Embryonic facial prominence (tissue), 1 donor: ENCODE measurements around the gene B3GNT3.
A peak's percentile ranks its signal among the peaks of the same experiment; 100 is the strongest.

Experiments
- DNase-seq: peaks from one replicate; pipeline ENCODE4 v3.0.0-alpha.2; 2016; ENCODE audit errors: extremely low spot score

The B3GNT3 gene

GRCh38 chr19:17859533-17860330 lies 64.8 kb downstream of the B3GNT3 start, which contains the start of gene RPL18A:
RPL18A (plus strand) TSS chr19:17859910; CDS start chr19:17859957, 47 bp downstream.
- peak; percentile 99 for DNase-seq

- DNase-seq = no peak
Measured at GRCh38 chr19:17860331-17860992, 65.5 kb downstream of the B3GNT3 start.

GRCh38 chr19:17860993-17861360 lies 66.0 kb downstream of the B3GNT3 start:
- DNase-seq = no peak

- no peak for DNase-seq
Measured at GRCh38 chr19:17861542-17862402, 66.8 kb downstream of the B3GNT3 start.

GRCh38 chr19:17862711-17863519 lies 68.0 kb downstream of the B3GNT3 start:
- no peak for DNase-seq
